Kidney (tissue), 14 donors: ENCODE data around the gene PACSIN3. TPM values are rescaled to one million over a fixed set of nuclear protein-coding genes. Genes with fewer than 3 reads are reported as not detected.

Source experiments
- DNase-seq, 5 donors: peaks; one replicate each; pipeline ENCODE4 v3.0.0-alpha.2; 2013 to 2020
- FAIRE-seq: peaks from 2 replicates; lab custom pipeline; 2012; peaks lifted over from hg19 to GRCh38; lab: Jason Lieb, UNC
- H3K27ac ChIP-seq, 2 donors: one replicate each; pipeline ENCODE4 v1.7.0; 2013; ENCODE audit warnings: low read depth in 2 of 2, low read length in 2 of 2, inconsistent platforms in 1 of 2
- H3K27me3 ChIP-seq: one replicate; pipeline ENCODE4 v1.7.1; 2013; ENCODE audit warnings: low read length, inconsistent platforms; ENCODE audit not compliant: control insufficient read depth, insufficient read depth
- H3K36me3 ChIP-seq, 3 donors: one replicate each; pipeline versions ENCODE4 v1.7.0 to v1.7.1; 2013; ENCODE audit warnings: low read length in 3 of 3, control low read depth in 1 of 3, inconsistent platforms in 1 of 3; ENCODE audit not compliant: insufficient read depth in 3 of 3, control insufficient read depth in 2 of 3
- H3K4me1 ChIP-seq, 3 donors: one replicate each; pipeline versions ENCODE4 v1.7.0 to v1.7.1; 2013; ENCODE audit warnings: low read length in 3 of 3, inconsistent platforms in 1 of 3, low read depth in 1 of 3; ENCODE audit not compliant: control insufficient read depth in 2 of 3, insufficient read depth in 2 of 3
- H3K4me3 ChIP-seq, 3 donors: one replicate each; pipeline versions ENCODE4 v1.7.0 to v1.8.1; 2013; ENCODE audit warnings: low read length in 3 of 3, control low read depth in 1 of 3, inconsistent platforms in 1 of 3
- H3K9ac ChIP-seq, 3 donors: one replicate each; pipeline versions ENCODE4 v1.7.0 to v1.7.1; 2013; ENCODE audit warnings: low read length in 3 of 3, control low read depth in 1 of 3, inconsistent platforms in 1 of 3
- H3K9me3 ChIP-seq, 3 donors: one replicate each; pipeline versions ENCODE4 v1.7.0 to v1.7.1; 2013; ENCODE audit warnings: low read length in 3 of 3, control low read depth in 1 of 3, inconsistent platforms in 1 of 3; ENCODE audit not compliant: control insufficient read depth in 2 of 3, insufficient read depth in 1 of 3
- CTCF ChIP-seq: IDR thresholded peaks from 3 replicates; pipeline ENCODE4 v1.5.1; 2012; ENCODE audit warnings: mild to moderate bottlenecking, moderate library complexity, borderline replicate concordance; ENCODE audit not compliant: insufficient read depth; ENCODE audit errors: extremely low read depth
- intact Hi-C: fragments of 100-400 bp; cut with DNase I; formaldehyde crosslinking; loops from one replicate; pipeline ENCODE4 v1.11.1; 2022
- polyA plus RNA-seq: library from polyadenylated mRNA; stranded (reverse); fragments of 350-450 nt; fragmentation: Illumina TruSeq; extraction: RNeasy Lipid Tissue Mini Kit (QIAGEN cat#74804); gene quantifications from one replicate; pipeline ENCODE4 v1.2.3, GENCODE V29; 2014; ENCODE audit warnings: low read depth, low replicate concordance; ENCODE audit not compliant: insufficient read depth
- total RNA-seq: library from RNA; stranded (reverse); fragmentation: NEBNext Ultra II Directional; extraction: Animal tissue kit (Norgen Biotek cat#: 25700); gene quantifications from one replicate; pipeline ENCODE4 v1.2.1, GENCODE V29; 2021
- donor health status: control.
- donor health status: control.
- donor health status: control.
- donor health status: control.
- donor health status: control.
- donor health status: DM: yes; HTN: yes; CAD: no.
- donor health status: Normal renal cell carcinoma (clear cell type).

PACSIN3 gene
- total and polyA plus RNA-seq, 2 donors from 2014 or later, result 15.1 to 28.5 TPM

- H3K36me3 ChIP-seq, result no peaks in the 10 kb centered on the region
- TF ChIP-seq CTCF, result no peak
- H3K9me3 ChIP-seq, result no peaks in the 10 kb centered on the region
- intact Hi-C loops, result no loop called here
- peak overlapping the region in 2 of 3 donors; percentile 14 to 60 for H3K9ac ChIP-seq
- peak overlapping the region in 1 of 2 donors; percentile 5 for H3K27ac ChIP-seq
- peak overlapping the region; percentile 59 to 91 (median 85) for H3K4me3 ChIP-seq
- DNase-seq, result peak in 4 of 5 donors; percentile 24 to 82 (median 56)
- no peak for FAIRE-seq
- H3K27me3 ChIP-seq, result no peaks in the 10 kb centered on the region
- H3K4me1 ChIP-seq, result peaks cover 4 to 18% (median 17%) of the 10 kb centered on the region in 3 donors
Measured at GRCh38 chr11:47216121-47216798, 30.0 kb upstream of the PACSIN3 start.

- intact Hi-C loops, result no loop called here
- DNase-seq, result no peak
- Histone ChIP-seq H3K4me1 (peaks cover 4 to 18% (median 17%) of the 10 kb centered on the region in 3 donors), H3K4me3 (peak overlapping the region; percentile 59 to 91 (median 85)), H3K9ac (peak overlapping the region; percentile 14 to 92 (median 60)), H3K9me3 (no peaks in the 10 kb centered on the region), H3K27ac (peak overlapping the region; percentile 81 to 94), H3K27me3 (no peaks in the 10 kb centered on the region), H3K36me3 (no peaks in the 10 kb centered on the region)
- TF ChIP-seq CTCF, result no peak
- FAIRE-seq, result no peak
Measured at GRCh38 chr11:47215366-47215910, 29.2 kb upstream of the PACSIN3 start.

- FAIRE-seq, result no peak
- intact Hi-C loops, result no loop called here
Measured at GRCh38 chr11:47213950-47214565, 27.8 kb upstream of the PACSIN3 start.

More at GRCh38 chr11:47213950-47214565, 27.8 kb upstream of the PACSIN3 start:
- peak; percentile 78 to 97 (median 90) for DNase-seq
- H3K9me3 ChIP-seq, result no peaks in the 10 kb centered on the region
- peak overlapping the region; percentile 83 to 94 for H3K27ac ChIP-seq
- H3K4me3 ChIP-seq, result peak overlapping the region; percentile 68 to 85 (median 82)
- TF ChIP-seq CTCF, result no peak
- no peaks in the 10 kb centered on the region for H3K27me3 ChIP-seq
- peak overlapping the region; percentile 6 to 65 (median 55) for H3K9ac ChIP-seq
- H3K4me1 ChIP-seq, result peaks cover 4 to 18% (median 17%) of the 10 kb centered on the region in 3 donors
- no peaks in the 10 kb centered on the region for H3K36me3 ChIP-seq
